GM23338 (cell line): ENCODE data around the gene RERGL. TPM values are rescaled to one million over a fixed set of nuclear protein-coding genes. Genes with fewer than 3 reads are reported as not detected.

Experiments used
- ATAC-seq: fragments of 200-7000 bp; cut with Tn5 transposase; 3 replicates; pipeline ENCODE4 v1.9.1; 2020
- DNase-seq: peaks from one replicate; pipeline ENCODE4 v3.0.0-alpha.2; 2015; ENCODE audit warnings: low spot score
- H2AFZ ChIP-seq: fragments of 200-600 bp; sonication (generic); 2 replicates; pipeline ENCODE4 v1.8.0; 2016; ENCODE audit warnings: antibody characterized with exemption, mild to moderate bottlenecking, moderate library complexity
- H3F3A ChIP-seq: fragments of 200-600 bp; sonication (generic); replicated peaks from 2 replicates; pipeline ENCODE4 v1.8.0; 2017; ENCODE audit warnings: antibody characterized with exemption, mixed run types, low read depth
- H3K27ac ChIP-seq: fragments of 200-600 bp; sonication (generic); 2 replicates; pipeline ENCODE4 v1.6.1; 2016; ENCODE audit warnings: low read depth
- H3K27me3 ChIP-seq: fragments of 200-600 bp; sonication (generic); 2 replicates; pipeline ENCODE4 v1.8.0; 2016; ENCODE audit warnings: mild to moderate bottlenecking, mixed run types, moderate library complexity; ENCODE audit not compliant: insufficient read depth
- H3K36me3 ChIP-seq: fragments of 200-600 bp; sonication (generic); 2 replicates; pipeline ENCODE4 v1.8.0; 2016; ENCODE audit warnings: mild to moderate bottlenecking; ENCODE audit not compliant: insufficient read depth
- H3K4me1 ChIP-seq: fragments of 200-600 bp; sonication (generic); 2 replicates; pipeline ENCODE4 v1.8.0; 2016; ENCODE audit warnings: mild to moderate bottlenecking, moderate library complexity; ENCODE audit not compliant: insufficient read depth
- H3K4me2 ChIP-seq: fragments of 200-600 bp; sonication (generic); 2 replicates; pipeline ENCODE4 v1.7.1; 2017; ENCODE audit warnings: mixed run types
- H3K4me3 ChIP-seq: fragments of 200-600 bp; sonication (generic); 2 replicates; pipeline ENCODE4 v1.6.1; 2016; ENCODE audit warnings: mixed run types
- H3K79me2 ChIP-seq: fragments of 200-600 bp; sonication (generic); replicated peaks from 2 replicates; pipeline ENCODE4 v1.8.0; 2017; ENCODE audit warnings: mild to moderate bottlenecking; ENCODE audit not compliant: insufficient read depth
- H3K9me2 ChIP-seq: fragments of 200-600 bp; sonication (generic); 2 replicates; pipeline ENCODE4 v1.8.0; 2017; ENCODE audit not compliant: insufficient read depth
- H4K20me1 ChIP-seq: fragments of 200-600 bp; sonication (generic); replicated peaks from 2 replicates; pipeline ENCODE4 v1.8.0; 2017; ENCODE audit warnings: mild to moderate bottlenecking; ENCODE audit not compliant: insufficient read depth
- H3K27ac Mint-ChIP-seq: 2 replicates; pipeline ENCODE4 v1.8.0; 2020; ENCODE audit warnings: inconsistent platforms, mild to moderate bottlenecking, moderate library complexity, mixed read lengths
- H3K27me3 Mint-ChIP-seq: 3 replicates; pipeline ENCODE4 v1.8.0; 2022; ENCODE audit warnings: low read depth, mild to moderate bottlenecking, moderate library complexity, mixed read lengths, inconsistent platforms; ENCODE audit not compliant: insufficient read depth, poor library complexity
- H3K36me3 Mint-ChIP-seq: 3 replicates; pipeline ENCODE4 v1.8.0; 2021; ENCODE audit warnings: low read depth, mild to moderate bottlenecking, inconsistent platforms, moderate library complexity, mixed read lengths
- H3K4me1 Mint-ChIP-seq: 3 replicates; pipeline ENCODE4 v1.8.0; 2020; ENCODE audit warnings: mild to moderate bottlenecking, inconsistent platforms, mixed read lengths
- H3K4me3 Mint-ChIP-seq: 3 replicates; pipeline ENCODE4 v1.8.0; 2021; ENCODE audit warnings: moderate library complexity, mild to moderate bottlenecking, inconsistent platforms, mixed read lengths
- H3K9me3 Mint-ChIP-seq: 3 replicates; pipeline ENCODE4 v1.8.0; 2020; ENCODE audit warnings: moderate library complexity, mild to moderate bottlenecking, inconsistent platforms, mixed read lengths
- CREB1 ChIP-seq: fragments of 250-450 bp; sonication (Bioruptor Pico); IDR thresholded peaks from 2 replicates; pipeline ENCODE4 v1.5.0; 2020; ENCODE audit warnings: low read depth, mild to moderate bottlenecking, moderate library complexity
- EZH2 ChIP-seq: fragments of 200-600 bp; sonication (generic); IDR thresholded peaks from one replicate; pipeline ENCODE4 v1.8.0; 2017; ENCODE audit warnings: antibody characterized with exemption, mild to moderate bottlenecking, low read depth; ENCODE audit not compliant: unreplicated experiment
- EZH2phosphoT487 ChIP-seq: fragments of 200-600 bp; sonication (generic); IDR thresholded peaks from one replicate; pipeline ENCODE4 v1.8.1; 2018; ENCODE audit warnings: antibody characterized with exemption; ENCODE audit not compliant: unreplicated experiment
- JUNB ChIP-seq: IDR thresholded peaks from one replicate; pipeline ENCODE4 v1.6.1; 2016; ENCODE audit warnings: antibody characterized with exemption; ENCODE audit not compliant: unreplicated experiment
- NANOG ChIP-seq: IDR thresholded peaks from 2 replicates; pipeline ENCODE4 v1.6.1; 2016; ENCODE audit warnings: antibody characterized with exemption, borderline replicate concordance
- POLR2AphosphoS5 ChIP-seq: IDR thresholded peaks from 2 replicates; pipeline ENCODE4 v1.6.1; 2016; ENCODE audit warnings: antibody characterized with exemption, low read depth
- STAT1 ChIP-seq: IDR thresholded peaks from one replicate; pipeline ENCODE4 v1.6.1; 2016; ENCODE audit warnings: antibody characterized with exemption; ENCODE audit not compliant: unreplicated experiment
- ZNF114 ChIP-seq: fragments of 250-450 bp; sonication (Bioruptor Pico); IDR thresholded peaks from 2 replicates; pipeline ENCODE4 v1.5.0; 2020; ENCODE audit warnings: mild to moderate bottlenecking, moderate library complexity
- ZNF331 ChIP-seq: fragments of 250-450 bp; sonication (Bioruptor Pico); IDR thresholded peaks from 2 replicates; pipeline ENCODE4 v1.5.0; 2020; ENCODE audit warnings: low read depth, mild to moderate bottlenecking, moderate library complexity
- polyA plus RNA-seq: library from polyadenylated mRNA; unstranded; fragments of >200 nt; fragmentation: Nextera tagmentation; extraction: Ambion mirVana; gene quantifications from 2 replicates; pipeline ENCODE4 v1.2.1, GENCODE V29; 2016
- total RNA-seq: library from RNA; depleted of rRNA; stranded (reverse); fragments of >200 nt; shearing (Covaris generic); gene quantifications from 2 replicates; pipeline ENCODE4 v1.2.3, GENCODE V29; 2014
- TF ChIP-seq, protein P1 (sequence below): IDR thresholded peaks from 2 replicates; pipeline ENCODE4 v1.6.1; 2016; ENCODE audit warnings: antibody characterized with exemption
- TF ChIP-seq, protein P2 (sequence below): fragments of 250-450 bp; sonication (Bioruptor Pico); IDR thresholded peaks from 2 replicates; pipeline ENCODE4 v1.5.0; 2020; ENCODE audit warnings: mild to moderate bottlenecking, moderate library complexity
- TF ChIP-seq, protein P3 (sequence below), 2 experiments: fragments of 200-600 bp in 1 of 2; sonication (generic) in 1 of 2; conservative IDR thresholded peaks; 2 replicates each; pipeline versions ENCODE4 v1.5.1 to v1.6.1; 2016 to 2017; ENCODE audit warnings: antibody characterized with exemption in 2 of 2, low read depth in 2 of 2, mild to moderate bottlenecking in 2 of 2, moderate library complexity in 1 of 2
- TF ChIP-seq, protein P4 (sequence below): IDR thresholded peaks from one replicate; pipeline ENCODE4 v1.6.1; 2018; ENCODE audit warnings: antibody characterized with exemption; ENCODE audit not compliant: unreplicated experiment

RERGL gene
- total and polyA plus RNA-seq, 2 experiments from 2014 or later = not detected

DNA sequence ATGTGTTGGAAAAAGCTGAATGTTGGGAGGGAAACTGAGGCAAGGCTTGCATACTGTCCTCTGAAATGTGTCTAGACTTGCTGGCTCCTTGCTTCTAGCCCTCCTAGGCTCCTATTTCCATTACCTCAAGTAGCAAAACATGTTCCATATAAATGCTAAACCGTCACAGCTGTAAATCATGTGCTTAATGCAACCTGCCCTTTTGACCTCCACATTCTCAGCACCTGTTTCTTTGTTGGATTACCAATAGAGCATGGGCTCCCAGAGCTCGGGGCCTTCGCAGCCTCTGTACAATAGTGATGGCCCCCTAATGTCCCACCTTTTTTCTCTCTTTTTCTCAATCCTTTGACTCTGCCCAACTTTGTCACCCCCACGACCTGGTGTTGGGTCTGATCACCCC is 23.3 kb downstream of the RERGL start:
- Mint-ChIP-seq H3K27me3 (peaks cover 1% of the 10 kb centered on the region), H3K36me3 (peaks cover 17% of the 10 kb centered on the region; the same call in 2 of the 3 replicates), H3K4me1 (peaks cover 29% of the 10 kb centered on the region), H3K4me3 (no peak overlapping the region), H3K27ac (no peak overlapping the region), H3K9me3 (peaks cover 24% of the 10 kb centered on the region)
- Histone ChIP-seq H3K4me2 (no peak overlapping the region), H2AFZ (no peak overlapping the region), H3F3A (no peaks in the 10 kb centered on the region), H3K79me2 (no peaks in the 10 kb centered on the region), H3K4me3 (no peak overlapping the region), H3K27me3 (no peaks in the 10 kb centered on the region; the same call in 1 of the 2 replicates), H3K9me2 (peaks cover 3% of the 10 kb centered on the region; the same call in 1 of the 2 replicates), H3K36me3 (no peaks in the 10 kb centered on the region), H3K4me1 (peaks cover 14% of the 10 kb centered on the region; the same call in 1 of the 2 replicates), H3K27ac (no peak overlapping the region), H4K20me1 (no peaks in the 10 kb centered on the region)
- no peak for ATAC-seq
- no peak for DNase-seq
- TF ChIP-seq, protein P1, sequence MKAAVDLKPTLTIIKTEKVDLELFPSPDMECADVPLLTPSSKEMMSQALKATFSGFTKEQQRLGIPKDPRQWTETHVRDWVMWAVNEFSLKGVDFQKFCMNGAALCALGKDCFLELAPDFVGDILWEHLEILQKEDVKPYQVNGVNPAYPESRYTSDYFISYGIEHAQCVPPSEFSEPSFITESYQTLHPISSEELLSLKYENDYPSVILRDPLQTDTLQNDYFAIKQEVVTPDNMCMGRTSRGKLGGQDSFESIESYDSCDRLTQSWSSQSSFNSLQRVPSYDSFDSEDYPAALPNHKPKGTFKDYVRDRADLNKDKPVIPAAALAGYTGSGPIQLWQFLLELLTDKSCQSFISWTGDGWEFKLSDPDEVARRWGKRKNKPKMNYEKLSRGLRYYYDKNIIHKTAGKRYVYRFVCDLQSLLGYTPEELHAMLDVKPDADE = no peak
- no peak for TF ChIP-seq NANOG
- TF ChIP-seq, protein P2, sequence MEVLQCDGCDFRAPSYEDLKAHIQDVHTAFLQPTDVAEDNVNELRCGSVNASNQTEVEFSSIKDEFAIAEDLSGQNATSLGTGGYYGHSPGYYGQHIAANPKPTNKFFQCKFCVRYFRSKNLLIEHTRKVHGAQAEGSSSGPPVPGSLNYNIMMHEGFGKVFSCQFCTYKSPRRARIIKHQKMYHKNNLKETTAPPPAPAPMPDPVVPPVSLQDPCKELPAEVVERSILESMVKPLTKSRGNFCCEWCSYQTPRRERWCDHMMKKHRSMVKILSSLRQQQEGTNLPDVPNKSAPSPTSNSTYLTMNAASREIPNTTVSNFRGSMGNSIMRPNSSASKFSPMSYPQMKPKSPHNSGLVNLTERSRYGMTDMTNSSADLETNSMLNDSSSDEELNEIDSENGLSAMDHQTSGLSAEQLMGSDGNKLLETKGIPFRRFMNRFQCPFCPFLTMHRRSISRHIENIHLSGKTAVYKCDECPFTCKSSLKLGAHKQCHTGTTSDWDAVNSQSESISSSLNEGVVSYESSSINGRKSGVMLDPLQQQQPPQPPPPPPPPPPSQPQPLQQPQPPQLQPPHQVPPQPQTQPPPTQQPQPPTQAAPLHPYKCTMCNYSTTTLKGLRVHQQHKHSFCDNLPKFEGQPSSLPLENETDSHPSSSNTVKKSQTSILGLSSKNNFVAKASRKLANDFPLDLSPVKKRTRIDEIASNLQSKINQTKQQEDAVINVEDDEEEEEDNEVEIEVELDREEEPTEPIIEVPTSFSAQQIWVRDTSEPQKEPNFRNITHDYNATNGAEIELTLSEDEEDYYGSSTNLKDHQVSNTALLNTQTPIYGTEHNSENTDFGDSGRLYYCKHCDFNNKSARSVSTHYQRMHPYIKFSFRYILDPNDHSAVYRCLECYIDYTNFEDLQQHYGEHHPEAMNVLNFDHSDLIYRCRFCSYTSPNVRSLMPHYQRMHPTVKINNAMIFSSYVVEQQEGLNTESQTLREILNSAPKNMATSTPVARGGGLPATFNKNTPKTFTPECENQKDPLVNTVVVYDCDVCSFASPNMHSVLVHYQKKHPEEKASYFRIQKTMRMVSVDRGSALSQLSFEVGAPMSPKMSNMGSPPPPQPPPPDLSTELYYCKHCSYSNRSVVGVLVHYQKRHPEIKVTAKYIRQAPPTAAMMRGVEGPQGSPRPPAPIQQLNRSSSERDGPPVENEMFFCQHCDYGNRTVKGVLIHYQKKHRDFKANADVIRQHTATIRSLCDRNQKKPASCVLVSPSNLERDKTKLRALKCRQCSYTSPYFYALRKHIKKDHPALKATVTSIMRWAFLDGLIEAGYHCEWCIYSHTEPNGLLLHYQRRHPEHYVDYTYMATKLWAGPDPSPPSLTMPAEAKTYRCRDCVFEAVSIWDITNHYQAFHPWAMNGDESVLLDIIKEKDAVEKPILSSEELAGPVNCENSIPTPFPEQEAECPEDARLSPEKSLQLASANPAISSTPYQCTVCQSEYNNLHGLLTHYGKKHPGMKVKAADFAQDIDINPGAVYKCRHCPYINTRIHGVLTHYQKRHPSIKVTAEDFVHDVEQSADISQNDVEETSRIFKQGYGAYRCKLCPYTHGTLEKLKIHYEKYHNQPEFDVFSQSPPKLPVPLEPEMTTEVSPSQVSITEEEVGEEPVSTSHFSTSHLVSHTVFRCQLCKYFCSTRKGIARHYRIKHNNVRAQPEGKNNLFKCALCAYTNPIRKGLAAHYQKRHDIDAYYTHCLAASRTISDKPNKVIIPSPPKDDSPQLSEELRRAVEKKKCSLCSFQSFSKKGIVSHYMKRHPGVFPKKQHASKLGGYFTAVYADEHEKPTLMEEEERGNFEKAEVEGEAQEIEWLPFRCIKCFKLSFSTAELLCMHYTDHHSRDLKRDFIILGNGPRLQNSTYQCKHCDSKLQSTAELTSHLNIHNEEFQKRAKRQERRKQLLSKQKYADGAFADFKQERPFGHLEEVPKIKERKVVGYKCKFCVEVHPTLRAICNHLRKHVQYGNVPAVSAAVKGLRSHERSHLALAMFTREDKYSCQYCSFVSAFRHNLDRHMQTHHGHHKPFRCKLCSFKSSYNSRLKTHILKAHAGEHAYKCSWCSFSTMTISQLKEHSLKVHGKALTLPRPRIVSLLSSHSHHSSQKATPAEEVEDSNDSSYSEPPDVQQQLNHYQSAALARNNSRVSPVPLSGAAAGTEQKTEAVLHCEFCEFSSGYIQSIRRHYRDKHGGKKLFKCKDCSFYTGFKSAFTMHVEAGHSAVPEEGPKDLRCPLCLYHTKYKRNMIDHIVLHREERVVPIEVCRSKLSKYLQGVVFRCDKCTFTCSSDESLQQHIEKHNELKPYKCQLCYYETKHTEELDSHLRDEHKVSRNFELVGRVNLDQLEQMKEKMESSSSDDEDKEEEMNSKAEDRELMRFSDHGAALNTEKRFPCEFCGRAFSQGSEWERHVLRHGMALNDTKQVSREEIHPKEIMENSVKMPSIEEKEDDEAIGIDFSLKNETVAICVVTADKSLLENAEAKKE (CRISPR knock-in tag) = no peak
- no peak for TF ChIP-seq ZNF331 (CRISPR knock-in tag)
- TF ChIP-seq, protein P3, sequence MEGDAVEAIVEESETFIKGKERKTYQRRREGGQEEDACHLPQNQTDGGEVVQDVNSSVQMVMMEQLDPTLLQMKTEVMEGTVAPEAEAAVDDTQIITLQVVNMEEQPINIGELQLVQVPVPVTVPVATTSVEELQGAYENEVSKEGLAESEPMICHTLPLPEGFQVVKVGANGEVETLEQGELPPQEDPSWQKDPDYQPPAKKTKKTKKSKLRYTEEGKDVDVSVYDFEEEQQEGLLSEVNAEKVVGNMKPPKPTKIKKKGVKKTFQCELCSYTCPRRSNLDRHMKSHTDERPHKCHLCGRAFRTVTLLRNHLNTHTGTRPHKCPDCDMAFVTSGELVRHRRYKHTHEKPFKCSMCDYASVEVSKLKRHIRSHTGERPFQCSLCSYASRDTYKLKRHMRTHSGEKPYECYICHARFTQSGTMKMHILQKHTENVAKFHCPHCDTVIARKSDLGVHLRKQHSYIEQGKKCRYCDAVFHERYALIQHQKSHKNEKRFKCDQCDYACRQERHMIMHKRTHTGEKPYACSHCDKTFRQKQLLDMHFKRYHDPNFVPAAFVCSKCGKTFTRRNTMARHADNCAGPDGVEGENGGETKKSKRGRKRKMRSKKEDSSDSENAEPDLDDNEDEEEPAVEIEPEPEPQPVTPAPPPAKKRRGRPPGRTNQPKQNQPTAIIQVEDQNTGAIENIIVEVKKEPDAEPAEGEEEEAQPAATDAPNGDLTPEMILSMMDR (conservative IDR thresholded peaks at IDR 0.05; ENCODE audit: low read depth in 2 of 2) = no peak
- TF ChIP-seq ZNF114 (CRISPR knock-in tag) = no peak
- no peak for TF ChIP-seq STAT1
- no peak for TF ChIP-seq JUNB
- TF ChIP-seq, protein P4, sequence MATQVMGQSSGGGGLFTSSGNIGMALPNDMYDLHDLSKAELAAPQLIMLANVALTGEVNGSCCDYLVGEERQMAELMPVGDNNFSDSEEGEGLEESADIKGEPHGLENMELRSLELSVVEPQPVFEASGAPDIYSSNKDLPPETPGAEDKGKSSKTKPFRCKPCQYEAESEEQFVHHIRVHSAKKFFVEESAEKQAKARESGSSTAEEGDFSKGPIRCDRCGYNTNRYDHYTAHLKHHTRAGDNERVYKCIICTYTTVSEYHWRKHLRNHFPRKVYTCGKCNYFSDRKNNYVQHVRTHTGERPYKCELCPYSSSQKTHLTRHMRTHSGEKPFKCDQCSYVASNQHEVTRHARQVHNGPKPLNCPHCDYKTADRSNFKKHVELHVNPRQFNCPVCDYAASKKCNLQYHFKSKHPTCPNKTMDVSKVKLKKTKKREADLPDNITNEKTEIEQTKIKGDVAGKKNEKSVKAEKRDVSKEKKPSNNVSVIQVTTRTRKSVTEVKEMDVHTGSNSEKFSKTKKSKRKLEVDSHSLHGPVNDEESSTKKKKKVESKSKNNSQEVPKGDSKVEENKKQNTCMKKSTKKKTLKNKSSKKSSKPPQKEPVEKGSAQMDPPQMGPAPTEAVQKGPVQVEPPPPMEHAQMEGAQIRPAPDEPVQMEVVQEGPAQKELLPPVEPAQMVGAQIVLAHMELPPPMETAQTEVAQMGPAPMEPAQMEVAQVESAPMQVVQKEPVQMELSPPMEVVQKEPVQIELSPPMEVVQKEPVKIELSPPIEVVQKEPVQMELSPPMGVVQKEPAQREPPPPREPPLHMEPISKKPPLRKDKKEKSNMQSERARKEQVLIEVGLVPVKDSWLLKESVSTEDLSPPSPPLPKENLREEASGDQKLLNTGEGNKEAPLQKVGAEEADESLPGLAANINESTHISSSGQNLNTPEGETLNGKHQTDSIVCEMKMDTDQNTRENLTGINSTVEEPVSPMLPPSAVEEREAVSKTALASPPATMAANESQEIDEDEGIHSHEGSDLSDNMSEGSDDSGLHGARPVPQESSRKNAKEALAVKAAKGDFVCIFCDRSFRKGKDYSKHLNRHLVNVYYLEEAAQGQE = no peak
- TF ChIP-seq POLR2AphosphoS5 = no peak
- no peak for TF ChIP-seq EZH2
- TF ChIP-seq EZH2phosphoT487 = no peak
- TF ChIP-seq CREB1 (CRISPR knock-in tag) = no peak
